ENCODE data around the gene GRIFIN.

Gene GRIFIN

DNA sequence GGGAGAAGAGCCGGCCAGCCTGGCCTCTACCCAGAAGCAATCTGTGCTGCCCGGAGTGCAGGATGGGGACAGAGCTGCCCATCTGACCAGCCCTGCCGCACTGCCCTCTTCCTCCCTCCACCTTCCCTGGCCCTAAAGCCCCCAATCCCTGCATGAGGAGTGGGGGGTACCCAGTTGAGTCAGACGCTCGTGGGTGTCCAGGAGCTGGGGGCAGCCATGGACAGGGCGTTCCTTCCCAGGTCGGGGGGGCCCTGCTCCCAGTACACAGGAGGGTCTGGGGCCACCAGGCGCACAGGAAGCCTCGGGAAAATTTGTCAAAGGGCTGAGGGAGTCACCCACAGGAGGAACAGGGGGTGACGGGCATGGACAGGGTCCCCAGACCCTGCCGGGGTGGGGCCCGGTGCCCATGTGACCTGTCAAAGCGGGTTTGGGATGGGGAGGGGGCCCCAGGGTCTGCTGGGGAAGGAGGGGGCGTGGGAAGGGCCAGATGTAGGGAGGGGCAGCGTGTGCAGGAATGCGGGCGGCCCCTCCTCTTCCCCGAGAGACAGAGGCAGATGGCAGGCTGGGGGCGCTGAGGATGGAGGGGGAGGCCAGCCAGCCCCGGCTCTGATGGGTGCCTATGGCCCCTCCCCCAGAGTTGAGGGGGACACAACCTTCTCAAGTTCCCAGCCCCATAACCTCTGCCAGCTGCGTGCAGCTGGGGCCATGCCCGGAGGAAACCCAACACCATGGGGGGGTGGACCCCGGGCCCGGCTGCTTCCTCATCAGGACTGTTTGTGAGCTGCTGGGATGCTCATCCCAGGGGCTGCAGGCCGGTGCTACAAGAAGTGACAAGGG, 21.5 kb upstream of the GRIFIN start:
- no peak for DNase-seq

DNA sequence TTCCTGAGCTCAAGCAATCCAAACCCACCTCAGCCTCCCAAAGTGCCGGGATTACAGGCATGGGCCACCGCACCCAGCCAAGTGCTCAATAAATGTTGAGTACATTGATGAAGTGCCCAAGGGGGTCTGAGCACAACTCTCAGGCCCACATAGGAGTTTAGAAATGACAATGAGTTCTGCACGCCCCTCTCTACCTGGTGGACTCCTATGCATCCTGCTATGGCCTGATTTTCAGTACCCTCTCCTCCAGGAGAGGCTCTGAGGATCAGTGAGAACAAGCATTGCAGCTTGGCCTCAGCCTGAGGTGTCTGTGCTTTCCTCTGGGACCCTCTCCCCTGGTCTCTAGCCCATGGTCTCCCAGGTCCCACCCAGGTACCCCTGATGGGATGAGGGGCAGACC, 20.9 kb upstream of the GRIFIN start:
- DNase-seq, result no peak

DNA sequence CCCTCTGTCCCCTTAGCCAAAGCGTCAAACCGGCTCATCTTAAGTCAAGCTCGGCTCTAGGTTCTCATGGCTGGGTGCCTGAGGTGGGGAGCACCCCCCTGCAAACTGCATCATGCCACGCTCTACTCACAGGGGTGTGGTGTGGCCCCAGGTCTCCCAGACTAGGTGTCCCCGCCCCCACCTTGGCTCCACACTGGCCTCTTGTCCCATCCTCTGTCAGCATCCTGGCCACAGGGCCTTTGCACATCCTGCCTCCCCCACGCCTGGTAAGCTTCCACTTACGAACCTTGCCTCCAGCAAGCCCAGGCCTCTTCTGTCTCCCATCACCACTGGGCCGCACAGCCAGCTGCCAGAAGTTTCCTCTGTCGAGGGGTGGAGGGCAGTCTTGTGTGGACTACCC, 20.2 kb upstream of the GRIFIN start:
- DNase-seq, result no peak

DNA sequence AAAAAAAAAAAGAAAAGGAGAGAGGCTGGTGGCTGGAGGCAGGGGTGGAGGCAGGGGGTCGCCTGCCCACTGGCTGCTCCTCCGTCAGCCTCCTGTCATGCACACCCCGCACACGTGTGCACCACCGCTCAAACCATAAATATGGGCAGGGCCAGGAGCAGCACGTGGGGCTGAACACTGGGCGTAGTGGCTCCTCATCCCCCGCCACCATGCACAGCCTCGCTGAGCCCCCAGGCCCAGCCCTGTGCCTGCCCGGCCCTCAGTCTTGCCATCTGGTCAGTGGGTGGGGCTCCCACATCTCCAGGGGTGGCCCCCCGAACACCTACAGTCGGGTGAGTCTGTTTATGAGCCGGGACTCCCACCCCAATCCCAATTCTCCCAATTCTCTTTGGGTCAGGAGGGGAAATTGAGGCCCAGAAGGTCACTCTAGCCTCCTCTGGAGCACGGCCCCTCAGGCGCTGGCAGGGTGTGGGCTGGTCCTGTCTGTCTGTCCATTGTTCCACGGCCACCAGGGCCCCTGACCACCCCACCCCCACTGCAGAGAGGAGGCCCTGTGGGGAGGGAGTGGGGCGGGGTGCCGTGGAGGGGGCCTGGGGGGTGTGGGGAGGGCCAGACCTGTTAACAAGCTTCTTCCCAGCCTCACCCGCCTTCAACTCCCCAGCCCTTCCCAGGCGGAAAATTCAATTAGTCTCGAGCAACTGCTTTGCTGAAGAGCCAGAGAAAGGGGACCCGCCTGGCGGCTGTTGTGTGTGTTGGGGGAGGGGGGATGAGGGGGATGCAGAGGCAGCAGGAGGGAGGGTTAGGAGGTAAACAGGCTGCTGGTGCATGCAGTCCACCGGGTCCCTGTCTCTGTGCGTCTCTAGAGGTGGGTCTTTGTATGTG, 19.5 kb upstream of the GRIFIN start:
- DNase-seq, result no peak

DNA sequence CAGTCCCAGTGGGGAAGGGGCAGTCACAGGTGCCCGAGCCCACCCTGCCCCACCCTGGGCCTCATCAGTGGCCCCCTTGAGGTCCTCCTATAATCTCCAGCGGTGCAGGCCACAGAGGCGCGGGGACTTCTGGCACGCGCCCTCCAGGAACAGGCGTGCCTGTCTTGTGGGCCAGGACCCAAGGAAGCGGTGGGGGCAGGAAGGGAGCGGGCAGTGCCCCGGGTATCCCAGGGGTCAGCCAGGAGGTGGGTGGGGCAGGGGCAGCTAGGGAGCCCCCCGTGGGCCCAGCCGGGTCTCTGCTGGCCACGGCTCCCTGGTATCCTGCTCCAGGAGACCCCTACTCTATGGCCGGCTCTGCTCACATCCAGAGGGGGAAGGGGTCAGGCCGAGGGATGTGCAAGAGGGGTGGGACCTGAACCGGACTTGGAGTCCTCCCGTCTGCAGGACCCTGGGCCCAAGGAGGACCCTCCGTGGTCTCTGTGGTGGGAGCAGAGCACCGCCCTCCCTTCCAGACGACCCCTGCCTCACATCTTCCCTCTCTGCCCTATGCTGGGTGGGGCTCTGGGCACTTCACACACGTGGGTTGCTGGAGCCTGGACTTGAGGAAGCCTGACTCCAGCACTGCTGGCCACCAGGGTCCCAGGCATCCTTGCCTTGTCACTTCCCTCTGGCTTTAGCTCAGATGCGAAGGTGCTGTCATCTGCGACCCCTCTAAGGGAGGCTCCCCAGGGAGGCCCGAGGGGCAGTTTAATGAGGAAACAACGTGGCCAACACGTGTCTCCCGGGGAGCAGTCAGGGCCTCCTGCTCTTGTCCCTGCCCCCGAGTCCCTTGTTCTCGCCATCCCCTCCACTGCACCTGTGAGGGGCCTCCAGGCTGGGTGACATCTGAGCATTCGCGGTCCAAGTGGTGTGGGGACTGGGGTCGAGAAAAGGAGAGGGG, 18.3 kb upstream of the GRIFIN start:
- no peak for DNase-seq

DNA sequence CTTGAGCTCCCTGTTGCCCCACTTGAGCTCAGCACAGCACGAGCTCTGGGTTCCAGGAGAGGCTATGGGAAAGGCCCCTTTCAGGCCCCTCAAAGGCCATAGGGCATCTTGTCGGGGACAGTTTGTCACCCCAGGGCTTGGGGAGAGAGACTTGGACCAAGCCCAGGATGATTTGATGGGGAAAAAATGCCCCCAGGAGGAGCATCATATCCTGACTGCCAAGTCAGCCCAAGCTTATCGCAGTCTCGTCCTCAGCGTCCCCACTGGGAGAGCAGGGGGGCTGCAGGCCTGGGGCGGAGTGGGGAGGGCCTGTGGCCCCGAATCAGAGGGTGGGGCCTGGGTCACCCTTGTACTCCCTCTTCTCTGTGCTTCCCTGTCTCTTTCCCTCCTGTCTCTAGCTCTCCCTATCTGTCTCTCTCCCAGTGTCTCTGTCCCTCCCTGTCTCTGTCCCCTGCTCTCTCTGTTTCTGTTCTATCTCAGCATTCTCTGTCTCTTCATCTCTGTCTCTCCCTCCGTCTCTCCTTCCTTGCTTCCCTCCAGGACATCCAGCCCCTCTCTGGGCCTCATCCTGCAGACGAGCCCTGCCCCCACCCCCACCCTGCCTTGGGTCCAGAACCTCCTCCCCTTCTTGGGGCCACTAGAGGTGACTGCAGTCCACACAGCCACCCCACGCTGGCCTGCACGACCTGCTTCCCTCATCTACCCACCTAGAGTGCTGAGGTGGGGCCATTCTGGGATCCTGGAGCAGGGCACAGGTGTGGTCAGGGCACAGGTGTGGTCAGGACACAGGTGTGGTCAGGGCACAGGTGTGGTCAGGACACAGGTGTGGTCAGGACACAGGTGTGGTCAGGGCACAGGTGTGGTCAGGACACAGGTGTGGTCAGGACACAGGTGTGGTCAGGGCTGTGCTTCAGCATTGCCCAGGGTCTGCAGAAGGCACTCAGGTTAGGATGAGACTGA, 17.3 kb upstream of the GRIFIN start:
- DNase-seq, result no peak

DNA sequence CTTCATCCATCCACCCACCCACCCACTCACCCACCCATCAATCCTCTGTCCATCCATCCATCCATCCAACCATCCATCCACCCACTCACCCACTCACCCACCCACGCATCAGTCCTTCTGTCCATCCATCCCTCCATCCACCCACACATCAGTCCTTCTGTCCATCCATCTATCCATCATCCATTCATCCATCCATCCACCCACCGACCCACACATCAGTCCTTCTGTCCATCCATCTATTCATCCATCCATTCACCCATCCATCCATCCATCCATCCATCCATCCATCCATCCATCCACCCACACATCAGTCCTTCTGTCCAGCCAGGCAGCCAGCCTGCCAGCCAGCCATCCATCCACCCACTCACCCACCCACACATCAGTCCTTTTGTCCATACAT, 15.8 kb upstream of the GRIFIN start:
- DNase-seq, result no peak

DNA sequence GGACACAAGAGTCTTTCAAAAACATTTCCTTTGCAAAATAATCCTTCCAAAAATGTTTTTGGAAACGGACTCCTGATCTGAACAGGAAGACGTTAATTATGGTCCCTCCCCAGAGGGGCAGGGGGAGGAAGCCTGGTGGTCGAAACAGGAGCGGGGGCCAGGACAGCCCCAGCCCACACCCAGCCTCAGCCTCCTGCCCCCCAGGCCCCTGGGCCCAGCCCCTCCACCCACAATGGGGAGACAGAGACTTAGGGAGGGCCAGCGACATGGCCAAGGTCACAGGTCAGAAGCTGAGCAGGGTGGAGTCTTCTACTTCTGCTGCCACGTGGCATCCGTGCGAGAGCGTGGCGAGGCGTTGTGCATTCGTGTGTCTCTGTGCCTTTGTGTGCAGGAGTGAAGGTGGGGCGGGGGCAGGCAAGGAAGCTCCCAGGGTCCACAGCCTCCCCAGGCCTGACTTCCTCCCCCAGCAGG, 14.0 kb upstream of the GRIFIN start:
- no peak for DNase-seq

DNA sequence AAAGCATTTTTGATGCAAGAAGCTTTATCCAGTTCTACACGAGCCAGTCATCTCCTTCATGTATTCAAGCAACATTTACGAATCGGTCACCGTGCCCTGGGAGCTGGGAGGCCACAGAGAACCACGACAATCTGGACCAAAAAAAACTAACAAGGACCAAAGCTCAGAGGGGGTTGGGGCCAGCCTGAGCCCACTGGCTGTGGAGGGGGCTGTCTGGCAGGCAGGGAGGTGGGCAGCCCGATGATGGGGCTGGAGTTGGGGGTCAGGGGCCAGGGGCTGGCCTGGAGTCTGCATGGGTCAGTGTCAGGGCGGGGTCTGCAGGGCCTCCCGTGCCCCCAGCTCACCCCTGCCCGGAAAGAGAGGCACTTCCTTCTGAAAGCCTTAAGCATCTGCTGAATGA, 12.5 kb upstream of the GRIFIN start:
- DNase-seq, result no peak

DNA sequence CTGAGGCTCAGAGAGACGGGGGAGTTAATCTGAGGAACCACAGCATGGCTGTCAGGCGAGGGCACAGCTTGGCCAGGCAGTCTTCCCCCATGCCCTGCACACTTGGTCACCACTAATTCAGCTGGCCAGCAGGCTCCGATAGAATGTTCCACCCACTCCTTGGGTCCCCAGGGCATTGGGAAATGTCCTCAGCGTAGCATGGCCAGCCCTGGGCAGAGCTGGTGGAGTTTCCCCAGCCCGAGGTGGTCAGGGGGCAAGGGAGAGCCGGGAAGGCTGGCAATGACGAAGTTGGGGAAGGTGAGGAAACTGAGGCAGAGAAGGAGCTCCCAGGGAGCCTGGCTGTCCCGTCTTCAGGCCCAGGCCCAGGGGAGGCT, 12.1 kb upstream of the GRIFIN start:
- no peak for DNase-seq

DNA sequence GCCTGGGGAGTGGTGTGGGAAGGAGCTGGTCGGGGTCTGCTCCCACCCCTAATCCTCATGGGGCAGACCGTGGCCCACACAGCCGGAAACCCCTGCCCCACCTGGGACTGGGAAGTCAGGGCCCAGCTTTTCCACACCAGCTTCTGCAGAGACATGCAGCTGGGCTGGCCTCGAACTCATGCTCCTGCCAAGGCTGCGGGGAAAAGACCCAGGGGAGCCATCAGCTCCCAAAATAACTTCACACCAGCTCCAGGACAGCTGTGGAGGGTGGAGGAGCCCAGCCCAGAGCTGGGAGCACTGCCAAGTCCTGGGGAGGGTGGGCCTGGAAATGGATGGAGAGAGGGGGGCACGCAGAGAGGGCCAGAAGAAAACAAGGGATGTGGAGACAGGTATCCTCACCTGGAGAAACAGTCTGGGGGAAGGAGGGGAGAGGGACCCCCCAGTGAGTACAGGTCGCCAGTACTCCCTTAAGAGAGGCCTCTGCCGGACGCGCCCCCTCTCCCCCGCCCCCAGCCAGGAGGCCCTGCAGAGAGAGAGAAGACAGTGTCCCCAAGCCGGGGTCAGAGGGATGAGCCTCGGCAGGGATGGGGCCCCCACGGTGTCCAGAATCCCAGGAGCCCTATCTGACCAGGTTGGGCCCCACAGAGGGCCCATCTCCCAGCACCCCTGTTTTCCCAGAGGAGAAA, 11.5 kb upstream of the GRIFIN start:
- DNase-seq, result no peak

DNA sequence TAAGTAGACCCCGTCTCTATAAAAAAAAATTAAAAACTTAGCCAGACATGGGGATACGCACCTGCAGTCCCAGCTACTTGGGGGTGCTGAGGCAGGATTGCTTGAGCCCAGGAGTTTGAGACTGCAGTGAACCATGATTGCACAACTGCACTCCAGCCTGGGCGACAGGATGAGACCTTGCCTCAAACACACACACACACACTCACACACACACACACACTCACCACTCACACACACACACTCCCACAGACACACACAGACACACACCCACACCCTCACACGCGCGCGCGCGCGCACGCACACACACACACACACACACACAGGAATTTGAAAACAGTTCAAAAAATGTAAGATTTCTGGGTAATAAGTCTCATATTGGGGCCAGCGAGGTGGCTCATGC, 8.7 kb upstream of the GRIFIN start:
- no peak for DNase-seq

DNA sequence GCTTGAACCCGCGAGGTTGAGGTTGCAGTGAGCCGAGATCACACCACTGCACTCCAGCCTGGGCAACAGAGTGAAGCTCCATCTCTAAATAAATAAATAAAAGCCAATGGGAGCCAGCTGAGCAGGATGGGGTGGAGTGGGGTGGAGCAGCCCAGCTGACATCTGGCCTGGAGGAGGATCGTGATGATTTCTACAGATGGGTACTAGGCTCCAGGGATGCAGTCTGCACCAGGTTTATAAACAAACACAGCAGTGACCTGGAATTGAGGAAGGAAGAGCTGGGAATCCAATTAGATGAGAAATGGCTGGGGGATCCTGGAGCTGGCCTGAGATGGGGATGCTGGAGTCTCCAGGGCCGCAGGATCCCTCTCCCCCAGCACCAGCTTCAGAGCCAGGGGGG, 7.3 kb upstream of the GRIFIN start:
- no peak for DNase-seq

DNA sequence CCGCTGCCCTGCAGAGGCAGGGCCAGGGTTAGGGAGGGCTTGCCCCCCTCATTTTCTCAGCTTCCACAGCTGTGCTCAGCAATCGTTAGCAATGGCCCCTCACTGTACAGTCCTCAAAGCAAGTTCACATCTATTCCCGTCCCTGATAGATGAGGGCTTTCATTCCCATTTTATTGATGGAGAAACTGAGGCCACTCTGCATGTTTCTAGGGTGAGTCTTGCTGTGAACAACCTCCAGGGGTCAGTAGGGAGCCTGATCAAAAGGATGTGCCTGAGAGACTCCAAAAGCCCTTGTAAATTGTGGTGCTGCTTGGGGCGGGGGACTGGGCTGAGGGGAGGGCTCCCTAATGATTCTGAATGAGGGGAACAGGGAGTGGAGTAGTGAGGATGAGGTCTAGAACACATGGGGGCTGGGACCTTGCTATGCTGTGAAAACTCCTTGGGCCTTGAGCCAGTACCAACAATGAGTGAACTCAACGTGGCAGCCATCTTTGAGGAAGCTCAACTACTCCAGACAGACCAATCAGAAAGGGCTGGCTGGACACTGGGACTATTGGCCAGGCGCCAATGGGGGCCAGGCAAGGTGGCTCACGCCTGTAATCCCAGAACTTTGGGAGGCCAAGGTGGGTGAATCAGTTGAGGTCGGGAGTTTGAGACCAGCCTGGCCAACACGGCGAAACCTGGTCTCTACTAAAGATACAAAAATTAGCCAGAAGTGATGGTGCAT, 6.7 kb upstream of the GRIFIN start:
- no peak for DNase-seq

DNA sequence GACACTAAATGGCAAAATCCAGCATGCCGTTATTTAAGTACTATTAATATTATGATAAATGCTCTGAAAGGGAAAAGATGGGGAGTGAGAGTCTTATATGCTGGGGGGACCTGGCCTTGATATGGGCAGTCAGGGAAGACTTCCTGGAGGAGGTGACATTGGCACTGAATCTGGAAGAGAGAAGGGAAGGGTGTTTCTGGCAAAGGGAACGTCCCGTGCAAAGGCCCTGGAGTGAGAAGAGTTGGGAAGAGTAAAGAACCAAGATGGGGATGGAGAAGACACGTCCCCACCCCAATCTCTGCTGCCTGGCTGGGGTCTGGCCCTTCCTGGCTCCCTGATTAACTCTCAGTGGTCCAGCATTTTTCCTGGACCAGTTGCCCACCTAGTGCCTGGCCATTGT, 5.0 kb upstream of the GRIFIN start:
- DNase-seq, result no peak

DNA sequence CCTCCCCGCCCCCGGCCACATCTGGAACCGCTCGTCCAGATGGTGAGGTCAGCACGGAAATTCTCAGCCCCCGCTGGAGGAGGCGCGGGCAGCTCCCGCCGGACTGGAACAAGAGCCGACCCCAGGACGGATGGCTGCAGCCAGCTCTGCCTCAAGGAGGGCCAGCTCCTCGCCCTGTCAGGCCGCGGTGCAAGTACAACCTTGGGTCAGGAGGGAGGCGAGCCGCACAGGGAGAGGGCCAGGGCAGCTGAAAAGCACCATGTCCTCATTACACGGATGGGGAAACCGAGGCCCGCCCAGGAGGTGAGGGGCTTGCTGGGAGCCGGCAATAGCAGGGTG, 3.8 kb upstream of the GRIFIN start:
- DNase-seq, result no peak

DNA sequence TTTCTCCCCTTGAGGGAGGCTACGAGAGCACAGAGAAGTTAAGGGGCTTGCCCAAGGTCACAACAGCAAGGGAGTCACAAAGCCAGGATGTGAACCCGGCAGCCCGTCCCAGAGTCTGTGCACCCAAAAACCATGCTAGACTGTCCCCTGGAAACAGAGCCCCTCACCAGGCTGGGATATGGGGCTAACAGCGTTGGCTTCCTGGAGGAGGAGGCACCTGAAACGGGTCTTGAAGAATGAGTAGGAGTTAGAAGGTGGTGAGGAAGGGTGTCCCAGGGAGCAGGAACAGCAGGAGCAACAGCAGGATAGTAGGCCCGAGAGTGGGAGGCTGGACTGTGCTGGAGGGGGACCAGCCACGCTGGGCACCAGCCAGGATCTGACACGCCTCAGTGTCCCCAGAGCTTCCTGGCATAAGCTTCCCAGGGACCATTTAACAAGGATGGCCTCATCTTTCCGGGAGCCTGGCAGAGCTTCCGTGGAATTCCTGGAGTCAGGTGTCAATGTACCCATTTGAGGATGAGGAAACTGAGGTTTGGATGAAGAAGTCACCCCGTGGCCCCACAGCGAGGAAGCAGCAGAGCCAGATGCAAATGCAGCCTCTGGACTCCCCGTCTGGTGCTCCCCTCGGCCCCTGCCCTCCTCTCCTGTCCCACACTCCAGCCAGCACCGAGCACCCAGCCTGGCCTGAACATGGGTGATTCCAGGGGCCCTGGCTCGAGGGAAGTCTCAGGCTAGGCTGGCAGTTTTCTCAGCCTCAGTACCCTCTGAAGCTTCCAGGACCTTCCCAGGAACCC, 3.3 kb upstream of the GRIFIN start:
- no peak for DNase-seq

DNA sequence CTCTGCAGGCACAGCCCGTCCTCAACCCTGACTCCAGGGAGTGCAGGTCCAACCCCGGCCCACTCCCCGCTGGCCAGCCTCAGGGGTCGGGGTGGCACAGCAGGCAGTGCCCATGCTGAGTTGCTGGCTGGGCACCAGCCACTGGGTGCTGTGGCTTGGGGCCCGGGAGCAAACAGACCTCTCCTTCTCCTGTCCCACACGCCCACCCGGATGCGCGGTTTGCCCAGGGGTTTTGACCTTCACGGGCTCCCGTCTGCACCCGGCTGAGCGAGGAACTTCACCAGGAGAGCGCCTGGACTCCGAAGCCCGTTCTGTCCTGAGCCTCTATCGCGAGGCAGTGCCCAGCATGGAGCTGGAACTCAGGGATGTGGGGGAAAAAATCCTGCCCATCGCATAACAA, 2.6 kb upstream of the GRIFIN start:
- no peak for DNase-seq

DNA sequence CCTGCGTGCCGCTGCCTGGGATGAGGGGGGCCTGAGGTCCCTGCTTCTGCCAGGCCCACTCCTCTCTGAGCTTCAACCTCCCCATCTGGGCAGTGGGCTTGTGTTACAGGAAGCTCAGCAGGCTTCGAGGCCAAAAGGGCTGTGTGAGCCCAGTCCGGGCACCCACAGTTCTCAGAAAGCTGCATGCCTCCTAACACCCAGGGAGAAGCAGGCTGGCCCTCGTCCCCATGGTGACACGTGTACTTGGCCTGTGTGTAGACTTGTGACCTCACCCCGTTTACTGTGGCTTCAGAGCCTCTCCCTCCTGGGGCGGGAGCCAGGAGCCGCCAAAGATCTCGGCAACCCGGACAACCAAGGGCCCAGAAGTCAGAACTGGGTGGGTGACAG, 2.2 kb upstream of the GRIFIN start:
- DNase-seq, result no peak
